H1 (cell line): Measurements from ENCODE around the gene CAPN9. TPM values are rescaled to one million over a fixed set of nuclear protein-coding genes. Genes with fewer than 3 reads are reported as not detected.

Source experiments
- SAP30 ChIP-seq: fragments of 300-600 bp; sonication (generic); IDR thresholded peaks from 2 replicates; pipeline ENCODE4 v1.7.1; 2012; ENCODE audit warnings: low read length, moderate library complexity, mild to moderate bottlenecking, inconsistent platforms; ENCODE audit not compliant: insufficient read depth, insufficient replicate concordance
- SUZ12 ChIP-seq: fragments of 200-600 bp; sonication (generic); IDR thresholded peaks from 2 replicates; pipeline ENCODE4 v1.6.1; 2012; ENCODE audit warnings: mild to moderate bottlenecking, inconsistent platforms, low read length, moderate library complexity, mixed read lengths
- polyA plus RNA-seq, 7 experiments: library from polyadenylated mRNA; depleted of rRNA in 3 of 7; stranded (reverse) in 5 of 7; unstranded in 2 of 7; fragments of >200 nt in 5 of 7; fragments of 200-250 nt in 2 of 7; gene quantifications; 1 replicate in 5 of 7; 2 replicates in 1 of 7; 4 replicates in 1 of 7; pipeline versions ENCODE4 v1.2.1 to v1.2.3, GENCODE V29; 2011 to 2013; ENCODE audit warnings: missing spikeins in 2 of 7, mixed read lengths in 2 of 7
- total RNA-seq: library from RNA; stranded (reverse); fragmentation: NEBNext Ultra II Directional; extraction: Animal tissue kit (Norgen Biotek cat#: 25700); gene quantifications from 2 replicates; pipeline ENCODE4 v1.2.1, GENCODE V29; 2021

CAPN9 gene
- total and polyA plus RNA-seq, 2 of the 8 experiments (the other 6 are each of a cell fraction or from before 2014, with no cell fraction given), result 0.22 to 0.76 TPM

GRCh38 chr1:230759369-230760065, 12.3 kb downstream of the CAPN9 start (continued):
- no peak for TF ChIP-seq SAP30
- TF ChIP-seq SUZ12, result no peak
- TF ChIP-seq, all 59 proteins: peak for 0
